IMR-90 (cell line): ENCODE results near the gene PHF5A.

Experiments
- BHLHE40 ChIP-seq: fragments of 150-350 bp; IDR thresholded peaks from 2 replicates; pipeline ENCODE4 v1.6.1; 2016; ENCODE audit warnings: mild to moderate bottlenecking, low read depth, low read length
- CHD1 ChIP-seq: IDR thresholded peaks from 2 replicates; pipeline ENCODE4 v1.6.1; 2012; ENCODE audit warnings: low read depth, low read length, improper control_type of control experiment
- MAFK ChIP-seq: IDR thresholded peaks from 2 replicates; pipeline ENCODE4 v1.6.1; 2012; ENCODE audit warnings: low read depth, low read length, improper control_type of control experiment
- MAZ ChIP-seq: IDR thresholded peaks from 2 replicates; pipeline ENCODE4 v1.6.1; 2012; ENCODE audit warnings: low read depth, mild to moderate bottlenecking, low read length, improper control_type of control experiment, moderate library complexity, borderline replicate concordance
- MXI1 ChIP-seq: IDR thresholded peaks from 2 replicates; pipeline ENCODE4 v1.6.1; 2012; ENCODE audit warnings: low read depth, mild to moderate bottlenecking, low read length, moderate library complexity, borderline replicate concordance
- POLR2A ChIP-seq: IDR thresholded peaks from 2 replicates; pipeline ENCODE4 v1.6.1; 2012; ENCODE audit warnings: mild to moderate bottlenecking, low read depth, low read length
- RFX5 ChIP-seq: IDR thresholded peaks from 2 replicates; pipeline ENCODE4 v1.8.0; 2012; ENCODE audit warnings: low read depth, mild to moderate bottlenecking, low read length, moderate library complexity
- SMC3 ChIP-seq: fragments of 150-350 bp; IDR thresholded peaks from 2 replicates; pipeline ENCODE4 v1.6.1; 2016; ENCODE audit warnings: low read depth, mild to moderate bottlenecking, antibody characterized with exemption, low read length, moderate library complexity
- TF ChIP-seq, protein P1 (sequence below): conservative IDR thresholded peaks from 2 replicates; pipeline ENCODE4 v1.5.1; 2012; ENCODE audit warnings: mild to moderate bottlenecking, low read depth, low read length, improper control_type of control experiment

DNA sequence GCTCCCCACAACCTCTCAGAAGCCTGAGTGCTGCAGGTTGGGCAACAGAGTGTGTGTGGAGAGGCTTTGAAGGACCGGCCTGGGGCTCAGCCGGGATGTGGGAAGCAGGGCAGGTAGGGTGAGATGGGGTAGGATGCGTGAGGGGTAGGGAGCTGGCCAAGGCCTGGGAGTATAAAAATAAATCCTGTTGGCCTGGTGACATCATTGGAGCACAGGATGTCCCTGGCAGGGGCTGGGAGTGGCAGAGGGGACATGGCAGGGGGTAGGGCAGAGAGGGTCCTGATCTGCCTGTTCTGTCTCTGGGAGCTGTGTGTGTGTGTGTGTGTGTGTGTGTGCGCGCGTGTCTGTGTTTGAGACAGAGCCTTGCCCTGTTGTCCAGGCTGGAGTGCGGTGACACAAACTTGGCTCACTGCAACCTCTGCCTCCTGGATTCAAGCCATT lies 58.2 kb downstream of the PHF5A start:
- TF ChIP-seq, protein P1, sequence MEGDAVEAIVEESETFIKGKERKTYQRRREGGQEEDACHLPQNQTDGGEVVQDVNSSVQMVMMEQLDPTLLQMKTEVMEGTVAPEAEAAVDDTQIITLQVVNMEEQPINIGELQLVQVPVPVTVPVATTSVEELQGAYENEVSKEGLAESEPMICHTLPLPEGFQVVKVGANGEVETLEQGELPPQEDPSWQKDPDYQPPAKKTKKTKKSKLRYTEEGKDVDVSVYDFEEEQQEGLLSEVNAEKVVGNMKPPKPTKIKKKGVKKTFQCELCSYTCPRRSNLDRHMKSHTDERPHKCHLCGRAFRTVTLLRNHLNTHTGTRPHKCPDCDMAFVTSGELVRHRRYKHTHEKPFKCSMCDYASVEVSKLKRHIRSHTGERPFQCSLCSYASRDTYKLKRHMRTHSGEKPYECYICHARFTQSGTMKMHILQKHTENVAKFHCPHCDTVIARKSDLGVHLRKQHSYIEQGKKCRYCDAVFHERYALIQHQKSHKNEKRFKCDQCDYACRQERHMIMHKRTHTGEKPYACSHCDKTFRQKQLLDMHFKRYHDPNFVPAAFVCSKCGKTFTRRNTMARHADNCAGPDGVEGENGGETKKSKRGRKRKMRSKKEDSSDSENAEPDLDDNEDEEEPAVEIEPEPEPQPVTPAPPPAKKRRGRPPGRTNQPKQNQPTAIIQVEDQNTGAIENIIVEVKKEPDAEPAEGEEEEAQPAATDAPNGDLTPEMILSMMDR, result no peak
- TF ChIP-seq POLR2A, result no peak
- TF ChIP-seq CHD1, result no peak
- no peak for TF ChIP-seq RFX5
- TF ChIP-seq BHLHE40, result no peak
- TF ChIP-seq MAZ, result no peak
- TF ChIP-seq SMC3, result no peak
- TF ChIP-seq MXI1, result no peak
- TF ChIP-seq MAFK, result no peak
